IPS-18a (cell line): ENCODE data around the gene FXYD7.
"Not testable (repeated sequence)": the region's sequence is repeated elsewhere in the genome, so short reads cannot be mapped to it uniquely, and the experiment has no call there.

Experiments
- H3K27ac ChIP-seq: one replicate; pipeline ENCODE4 v1.5.1; 2013; ENCODE audit warnings: low read length
- H3K27me3 ChIP-seq: one replicate; pipeline ENCODE4 v1.6.1; 2013; ENCODE audit warnings: mild to moderate bottlenecking, low read length; ENCODE audit not compliant: control insufficient read depth, insufficient read depth
- H3K36me3 ChIP-seq: one replicate; pipeline ENCODE4 v1.6.1; 2013; ENCODE audit warnings: low read depth, low read length; ENCODE audit not compliant: control insufficient read depth
- H3K4me1 ChIP-seq: one replicate; pipeline ENCODE4 v1.6.1; 2013; ENCODE audit warnings: low read depth, low read length; ENCODE audit not compliant: control insufficient read depth
- H3K4me3 ChIP-seq: one replicate; pipeline ENCODE4 v1.5.1; 2013; ENCODE audit warnings: low read length
- H3K9ac ChIP-seq: one replicate; pipeline ENCODE4 v1.6.1; 2013; ENCODE audit warnings: mild to moderate bottlenecking, low read length, moderate library complexity
- H3K9me3 ChIP-seq: one replicate; pipeline ENCODE4 v1.6.1; 2013; ENCODE audit warnings: low read depth, low read length; ENCODE audit not compliant: control insufficient read depth

The FXYD7 gene

DNA sequence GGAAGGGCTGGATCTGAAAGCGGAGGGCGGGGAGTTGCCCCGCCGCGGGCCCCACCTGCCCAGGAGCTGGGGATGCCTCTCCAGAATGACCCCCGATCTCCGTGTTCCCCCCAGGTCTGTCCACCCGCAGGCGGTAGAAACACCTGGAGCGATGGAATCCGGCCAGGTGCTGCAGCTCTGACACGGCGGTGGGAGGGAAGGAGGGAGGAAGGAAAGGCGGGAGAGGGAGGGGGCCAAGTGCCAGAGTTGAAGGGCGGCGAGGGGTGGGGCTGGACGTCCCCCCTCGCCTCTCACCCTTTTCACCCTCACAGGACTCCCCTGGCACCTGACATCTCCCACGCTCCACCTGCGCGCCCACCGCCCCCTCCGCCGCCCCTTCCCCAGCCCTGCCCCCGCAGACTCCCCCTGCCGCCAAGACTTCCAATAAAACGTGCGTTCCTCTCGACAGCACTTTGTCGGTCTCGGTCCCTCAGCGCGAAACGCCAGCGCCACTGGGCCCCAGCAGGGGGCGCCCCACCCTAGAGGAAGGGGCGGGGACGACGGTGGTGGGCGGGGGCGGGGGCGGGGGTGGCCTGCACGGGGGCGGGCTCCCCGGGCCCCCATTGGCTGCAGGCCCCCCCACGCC, 337 bp upstream of the FXYD7 start:
- Histone ChIP-seq H3K9ac (peak overlapping the region; percentile 21), H3K4me1 (peaks cover 14% of the 10 kb centered on the region), H3K4me3 (peak overlapping the region; percentile 66), H3K27ac (no peak overlapping the region), H3K27me3 (peaks cover 30% of the 10 kb centered on the region), H3K9me3 (no peaks in the 10 kb centered on the region), H3K36me3 (no peaks in the 10 kb centered on the region)

DNA sequence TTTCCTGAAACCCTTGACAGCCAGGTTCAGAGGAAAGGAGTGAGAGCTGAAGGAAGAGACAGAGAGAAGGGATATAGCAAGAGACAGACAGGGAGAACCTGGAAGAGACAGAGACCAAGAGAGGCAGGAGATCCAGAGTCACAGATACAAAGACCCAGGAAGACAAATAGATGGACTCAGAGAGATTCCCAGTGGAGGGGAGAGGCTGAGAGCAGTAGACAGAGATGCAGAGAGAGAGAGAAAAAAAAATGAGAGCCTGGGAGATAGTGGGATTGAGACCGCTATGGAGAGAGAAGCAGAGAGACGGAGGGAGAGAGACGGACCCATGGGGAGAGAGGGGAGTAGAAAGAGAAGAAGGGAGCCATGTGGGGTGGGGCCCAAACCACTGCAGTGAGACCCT, 763 bp downstream of the FXYD7 start:
- no peak overlapping the region for H3K9ac ChIP-seq
- H3K4me3 ChIP-seq = peak overlapping the region; percentile 45
- H3K9me3 ChIP-seq = no peaks in the 10 kb centered on the region
- H3K27me3 ChIP-seq = peaks cover 30% of the 10 kb centered on the region
- no peak overlapping the region for H3K27ac ChIP-seq
- H3K4me1 ChIP-seq = peaks cover 14% of the 10 kb centered on the region
- H3K36me3 ChIP-seq = no peaks in the 10 kb centered on the region

GRCh38 chr19:35144259-35144599, 1.2 kb downstream of the FXYD7 start:
- Histone ChIP-seq H3K27ac (no peak overlapping the region), H3K27me3 (peaks cover 30% of the 10 kb centered on the region), H3K4me3 (no peak overlapping the region), H3K9ac (no peak overlapping the region), H3K36me3 (no peaks in the 10 kb centered on the region), H3K4me1 (peaks cover 14% of the 10 kb centered on the region), H3K9me3 (no peaks in the 10 kb centered on the region)

DNA sequence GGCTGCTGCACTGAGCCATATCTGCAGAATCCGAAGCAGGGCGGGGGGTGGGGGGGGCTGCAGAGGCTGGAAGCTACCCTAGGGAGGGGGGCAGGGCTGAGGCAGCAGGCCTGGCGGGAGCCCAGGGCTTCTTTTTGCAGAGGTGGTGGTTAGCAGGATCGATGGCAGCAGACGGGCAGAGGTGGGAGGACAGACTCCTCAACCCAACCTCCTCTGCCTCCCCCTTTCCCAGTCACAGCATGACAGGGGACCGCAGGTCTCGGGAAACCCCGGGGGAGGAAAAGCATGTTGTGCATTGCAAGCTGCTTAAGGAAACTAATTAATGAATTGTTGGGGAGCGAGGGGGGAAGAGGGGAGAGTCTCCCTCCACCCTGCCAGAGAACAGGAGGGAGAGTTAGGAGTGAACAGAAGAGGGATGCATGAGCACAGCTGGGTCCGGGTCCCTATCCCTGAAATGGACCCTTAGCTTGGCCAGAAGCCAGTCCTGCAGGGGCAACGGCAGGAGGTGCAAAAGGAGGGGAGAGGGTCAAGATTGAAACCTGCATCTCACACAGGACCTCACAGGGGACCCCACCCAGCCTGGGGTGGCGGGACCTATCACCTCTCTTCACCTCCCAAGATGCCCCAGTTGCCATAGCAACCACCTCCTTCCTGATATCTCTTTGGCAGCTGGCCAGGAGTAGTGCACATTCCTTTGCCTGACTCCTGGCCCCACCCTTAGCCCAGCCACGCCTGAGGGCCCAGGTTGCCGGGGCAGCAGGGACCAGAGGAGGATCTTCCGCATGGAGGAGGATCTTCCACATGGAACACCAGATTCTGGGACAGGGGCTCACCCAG, 1.8 kb downstream of the FXYD7 start:
- Histone ChIP-seq H3K4me1 (peaks cover 14% of the 10 kb centered on the region), H3K9me3 (no peaks in the 10 kb centered on the region), H3K9ac (no peak overlapping the region), H3K36me3 (no peaks in the 10 kb centered on the region), H3K27me3 (peaks cover 30% of the 10 kb centered on the region), H3K4me3 (no peak overlapping the region), H3K27ac (no peak overlapping the region)

DNA sequence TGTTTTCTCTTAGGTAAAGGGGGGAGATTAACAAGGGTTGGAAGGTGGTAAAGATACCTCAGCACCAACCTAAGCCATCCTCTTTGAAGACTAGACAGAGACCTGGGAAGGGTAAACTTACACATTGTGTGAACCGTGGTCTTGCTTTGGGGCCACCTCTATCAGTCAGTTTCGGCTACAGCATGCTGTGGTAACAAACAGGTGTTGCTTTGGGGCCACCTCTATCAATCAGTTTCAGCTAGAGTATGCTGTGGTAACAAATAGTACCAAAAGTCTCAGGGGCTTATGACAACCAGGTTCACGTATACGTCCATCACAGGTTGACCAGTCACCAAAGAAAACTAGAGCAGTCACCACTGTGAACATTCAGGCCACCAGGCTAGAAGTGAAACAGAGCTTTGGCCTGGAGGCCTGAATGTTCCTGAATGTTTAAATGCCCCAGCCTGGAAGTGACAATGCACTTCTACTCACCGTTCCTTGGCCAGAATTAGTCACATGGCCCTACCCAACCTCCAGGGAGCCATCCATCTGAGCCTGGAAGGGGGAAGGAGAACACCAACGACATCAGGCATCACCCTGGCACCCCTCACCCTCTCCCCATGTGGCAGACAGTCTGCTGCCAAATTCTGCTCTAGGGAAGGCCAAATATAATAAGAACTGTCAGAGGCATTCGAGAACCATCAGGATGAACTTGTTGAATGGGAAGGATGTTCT, 3.8 kb downstream of the FXYD7 start:
- Histone ChIP-seq H3K4me1 (peaks cover 23% of the 10 kb centered on the region), H3K9me3 (no peaks in the 10 kb centered on the region), H3K36me3 (no peaks in the 10 kb centered on the region), H3K27me3 (peaks cover 17% of the 10 kb centered on the region), H3K9ac (no peak overlapping the region), H3K27ac (no peak overlapping the region), H3K4me3 (no peak overlapping the region)

- Histone ChIP-seq H3K9me3 (no peaks in the 10 kb centered on the region), H3K27me3 (peaks cover 13% of the 10 kb centered on the region), H3K4me3 (no peak overlapping the region), H3K27ac (no peak overlapping the region), H3K36me3 (no peaks in the 10 kb centered on the region), H3K9ac (no peak overlapping the region), H3K4me1 (peaks cover 24% of the 10 kb centered on the region)
Measured at GRCh38 chr19:35149463-35149862, 6.4 kb downstream of the FXYD7 start.

DNA sequence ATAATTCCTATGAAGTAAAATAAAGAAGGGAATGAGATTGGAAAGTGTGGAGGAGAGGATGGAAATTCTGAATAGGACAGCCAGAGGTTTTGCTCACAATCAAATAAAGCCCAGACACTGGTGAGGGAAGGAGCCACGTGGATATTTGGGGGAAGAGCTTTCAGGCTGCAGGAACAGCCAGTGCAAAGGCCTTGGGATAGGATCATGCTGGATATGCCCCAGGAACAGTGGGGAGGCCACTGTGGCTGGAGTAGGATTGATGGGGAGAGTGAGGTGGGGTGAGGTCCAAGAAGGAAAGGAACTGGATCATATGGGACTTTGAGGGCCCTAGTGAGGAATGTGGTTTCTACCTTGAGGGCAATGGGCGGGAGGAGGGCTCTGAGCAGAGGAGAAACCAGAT, 7.4 kb downstream of the FXYD7 start:
- H3K27ac ChIP-seq = no peak overlapping the region
- peaks cover 13% of the 10 kb centered on the region for H3K27me3 ChIP-seq
- H3K36me3 ChIP-seq = no peaks in the 10 kb centered on the region
- no peak overlapping the region for H3K9ac ChIP-seq
- peaks cover 24% of the 10 kb centered on the region for H3K4me1 ChIP-seq
- H3K4me3 ChIP-seq = no peak overlapping the region
- H3K9me3 ChIP-seq = no peaks in the 10 kb centered on the region

DNA sequence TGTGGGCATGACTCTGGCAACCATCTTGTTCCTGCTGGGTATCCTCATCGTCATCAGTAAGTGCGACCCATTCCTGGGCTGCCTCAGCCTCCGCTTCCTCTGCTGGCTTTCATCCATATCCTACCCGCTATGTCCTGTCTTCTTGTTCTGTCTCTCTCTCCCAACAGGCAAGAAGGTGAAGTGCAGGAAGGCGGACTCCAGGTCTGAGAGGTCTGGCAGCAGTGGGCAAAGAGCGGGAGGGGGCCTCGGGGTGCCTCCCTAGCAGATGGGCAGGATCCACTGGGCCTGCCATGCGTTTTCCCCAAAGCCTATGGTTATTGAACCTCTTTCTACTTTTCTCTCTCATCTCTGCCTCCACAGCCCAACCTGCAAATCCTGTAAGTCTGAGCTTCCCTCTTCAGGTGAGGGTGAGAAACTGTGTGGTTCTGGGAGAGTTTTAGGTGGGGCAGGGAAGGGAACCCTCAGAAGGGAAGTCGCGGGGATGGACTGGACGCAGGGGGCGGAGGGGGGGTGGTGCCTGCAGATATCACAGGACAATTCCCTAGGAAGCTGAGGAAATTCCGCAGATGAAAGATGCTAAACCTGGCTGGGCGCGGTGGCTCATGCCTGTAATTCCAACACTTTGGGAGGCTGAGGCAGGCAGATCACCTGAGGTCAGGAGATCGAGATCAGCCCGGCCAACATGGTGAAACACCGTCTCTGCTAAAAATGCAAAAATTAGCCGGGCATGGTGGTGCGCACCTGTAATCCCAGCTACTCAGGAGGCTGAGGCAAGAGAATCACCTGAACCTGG, 8.4 kb downstream of the FXYD7 start:
- no peak overlapping the region for H3K9ac ChIP-seq
- H3K27me3 ChIP-seq = peaks cover 13% of the 10 kb centered on the region
- H3K4me1 ChIP-seq = peaks cover 32% of the 10 kb centered on the region
- H3K27ac ChIP-seq = no peak overlapping the region
- H3K36me3 ChIP-seq = no peaks in the 10 kb centered on the region
- H3K9me3 ChIP-seq = no peaks in the 10 kb centered on the region
- no peak overlapping the region for H3K4me3 ChIP-seq

DNA sequence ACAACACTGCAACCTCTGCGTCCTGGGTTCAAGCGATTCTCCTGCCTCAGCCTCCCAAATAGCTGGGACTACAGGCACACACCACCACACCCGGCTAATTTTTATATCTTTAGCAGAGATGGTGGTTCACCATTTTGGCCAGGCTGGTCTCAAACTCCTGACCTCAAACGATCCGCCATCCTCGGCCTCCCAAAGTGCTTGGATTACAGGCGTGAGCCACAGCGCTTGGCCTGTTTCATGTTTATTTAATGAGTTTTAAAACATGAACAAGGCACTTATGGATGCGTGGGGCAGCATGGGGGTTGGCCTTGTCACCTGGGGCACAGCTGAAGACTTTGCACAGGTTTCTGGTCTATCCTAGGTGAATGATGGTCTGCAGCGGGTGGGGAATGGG, 10.1 kb downstream of the FXYD7 start:
- H3K4me1 ChIP-seq = peaks cover 32% of the 10 kb centered on the region
- peak overlapping the region; percentile 64 for H3K4me3 ChIP-seq
- H3K36me3 ChIP-seq = peaks cover 10% of the 10 kb centered on the region
- not testable (repeated sequence) for H3K9ac ChIP-seq, H3K27ac ChIP-seq, H3K9me3 ChIP-seq
- peaks cover 13% of the 10 kb centered on the region for H3K27me3 ChIP-seq

GRCh38 chr19:35153701-35154524, 10.9 kb downstream of the FXYD7 start:
- Histone ChIP-seq H3K9ac (peak overlapping the region; percentile 32), H3K27ac (no peak overlapping the region)

More at GRCh38 chr19:35153701-35154524, 10.9 kb downstream of the FXYD7 start:
- Histone ChIP-seq H3K36me3 (peaks cover 17% of the 10 kb centered on the region), H3K4me1 (peaks cover 32% of the 10 kb centered on the region), H3K27me3 (peaks cover 13% of the 10 kb centered on the region), H3K9me3 (no peaks in the 10 kb centered on the region), H3K4me3 (peak overlapping the region; percentile 64)
